GM19025 (cell line): ENCODE results near the gene BLID.

Experiments
- ATAC-seq: cut with Tn5 transposase; IDR thresholded peaks from one replicate; pipeline ENCODE4 v1.9.1; 2021; ENCODE audit warnings: mild to moderate bottlenecking, low read depth, moderate library complexity; ENCODE audit not compliant: unreplicated experiment

BLID gene

GRCh38 chr11:122141725-122142124, 25.7 kb upstream of the BLID start:
- ATAC-seq, result no peak

- ATAC-seq, result no peak
Measured at GRCh38 chr11:122140500-122140899, 24.5 kb upstream of the BLID start.

GRCh38 chr11:122139595-122139866, 23.5 kb upstream of the BLID start:
- no peak for ATAC-seq

- no peak for ATAC-seq
Measured at GRCh38 chr11:122138744-122139594, 23.0 kb upstream of the BLID start.

GRCh38 chr11:122137078-122137793, 21.2 kb upstream of the BLID start:
- no peak for ATAC-seq

- ATAC-seq, result no peak
Measured at GRCh38 chr11:122131126-122131525, 15.1 kb upstream of the BLID start.

GRCh38 chr11:122128146-122128545, 12.1 kb upstream of the BLID start:
- no peak for ATAC-seq

- no peak for ATAC-seq
Measured at GRCh38 chr11:122127020-122127419, 11.0 kb upstream of the BLID start.

GRCh38 chr11:122126024-122126688, 10.1 kb upstream of the BLID start:
- no peak for ATAC-seq

GRCh38 chr11:122123263-122123929, 7.4 kb upstream of the BLID start:
- ATAC-seq, result no peak

GRCh38 chr11:122122179-122122578, 6.2 kb upstream of the BLID start:
- ATAC-seq, result no peak

GRCh38 chr11:122120096-122120495, 4.1 kb upstream of the BLID start:
- ATAC-seq, result no peak

- ATAC-seq, result no peak
Measured at GRCh38 chr11:122116591-122116990, 576 bp upstream of the BLID start.

GRCh38 chr11:122114976-122115375, 1.0 kb downstream of the BLID start:
- no peak for ATAC-seq

GRCh38 chr11:122113836-122114825, 1.9 kb downstream of the BLID start:
- ATAC-seq, result no peak

GRCh38 chr11:122112470-122113365, 3.3 kb downstream of the BLID start:
- ATAC-seq, result no peak

GRCh38 chr11:122109932-122110331, 6.1 kb downstream of the BLID start:
- no peak for ATAC-seq

GRCh38 chr11:122108828-122109227, 7.2 kb downstream of the BLID start:
- no peak for ATAC-seq
